Gastroesophageal sphincter (tissue), 4 donors: ENCODE data around the gene DPF3. TPM values are rescaled to one million over a fixed set of nuclear protein-coding genes. Genes with fewer than 3 reads are reported as not detected.

Experiments
- ATAC-seq: fragments of 150-250 bp; one replicate; pipeline ENCODE4 v1.9.1; 2016; ENCODE audit warnings: mild to moderate bottlenecking, moderate library complexity
- H3K27ac ChIP-seq, 4 donors: fragments of 200-600 bp; sonication (generic) in 3 of 4; 1 replicate in 3 of 4; 2 replicates in 1 of 4; pipeline ENCODE4 v1.5.1; 2016 to 2019
- H3K27me3 ChIP-seq: fragments of 200-600 bp; sonication (generic); one replicate; pipeline ENCODE4 v1.5.1; 2019
- H3K36me3 ChIP-seq, 2 donors: fragments of 200-600 bp; sonication (generic); one replicate each; pipeline ENCODE4 v1.5.1; 2019; ENCODE audit warnings: control low read depth in 1 of 2
- H3K4me1 ChIP-seq, 3 donors: fragments of 200-600 bp; sonication (generic); 1 replicate in 2 of 3; 2 replicates in 1 of 3; pipeline ENCODE4 v1.5.1; 2016 to 2019; ENCODE audit warnings: control low read depth in 2 of 3
- H3K4me3 ChIP-seq, 2 donors: fragments of 200-600 bp; sonication (generic); one replicate each; pipeline ENCODE4 v1.5.1; 2019; ENCODE audit warnings: mild to moderate bottlenecking in 1 of 2, moderate library complexity in 1 of 2
- H3K9me3 ChIP-seq, 3 donors: fragments of 200-600 bp; sonication (generic); one replicate each; pipeline ENCODE4 v1.5.1; 2017 to 2019; ENCODE audit warnings: control low read depth in 2 of 3
- EP300 ChIP-seq: sonication (generic); formaldehyde crosslinking; IDR thresholded peaks from one replicate; pipeline ENCODE4 v1.6.1; 2017; ENCODE audit warnings: antibody characterized with exemption, mild to moderate bottlenecking
- POLR2A ChIP-seq, 2 donors: fragments of 450-650 bp; IDR thresholded peaks; one replicate each; pipeline ENCODE4 v1.6.1; 2017; ENCODE audit warnings: antibody characterized with exemption in 2 of 2, mild to moderate bottlenecking in 2 of 2, moderate library complexity in 1 of 2
- POLR2AphosphoS5 ChIP-seq: sonication (generic); formaldehyde crosslinking; IDR thresholded peaks from one replicate; pipeline ENCODE4 v1.6.1; 2017; ENCODE audit warnings: antibody characterized with exemption
- WGBS, 2 donors: methylation state at CpG; one replicate each; pipeline ENCODE4 v1.1.5; 2018; ENCODE audit warnings: low coverage in 1 of 2; 5-methylcytosine and 5-hydroxymethylcytosine counted together
- total RNA-seq, 4 donors: library from RNA; depleted of rRNA; stranded (reverse); fragments of >200 nt; gene quantifications; one replicate each; pipeline ENCODE4 v1.1.0, GENCODE V29; 2016
- TF ChIP-seq, protein P1 (sequence below), 4 experiments: fragments of 200-600 bp in 2 of 4; fragments of 450-650 bp in 2 of 4; sonication (generic) in 1 of 4; IDR thresholded peaks; one replicate each; pipeline ENCODE4 v1.5.1; 2017 to 2019; ENCODE audit warnings: antibody characterized with exemption in 4 of 4, mild to moderate bottlenecking in 2 of 4, moderate library complexity in 2 of 4

The DPF3 gene
- total RNA-seq, 4 donors from 2014 or later = 0.13 to 4.4 (median 2.1) TPM

DNA sequence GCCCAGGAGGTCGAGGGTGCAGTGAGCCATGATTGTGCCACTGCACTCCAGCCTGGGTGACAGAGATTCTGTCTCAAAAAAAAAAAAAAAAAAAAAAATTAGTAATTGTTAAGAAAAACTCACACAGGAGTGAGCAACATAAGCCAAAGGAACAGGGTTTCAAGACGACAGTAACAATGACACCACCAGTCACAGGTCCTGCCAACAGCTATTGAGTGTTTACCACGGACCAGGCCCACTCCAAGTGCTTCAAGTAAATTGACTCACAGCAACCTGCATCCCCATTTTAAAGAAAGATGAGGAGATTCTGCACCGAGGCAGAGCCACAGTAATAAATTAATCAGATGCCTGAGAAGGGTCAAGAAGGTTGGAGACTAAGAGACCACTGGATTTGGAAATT is 194.5 kb downstream of the DPF3 start:
- TF ChIP-seq, protein P1, sequence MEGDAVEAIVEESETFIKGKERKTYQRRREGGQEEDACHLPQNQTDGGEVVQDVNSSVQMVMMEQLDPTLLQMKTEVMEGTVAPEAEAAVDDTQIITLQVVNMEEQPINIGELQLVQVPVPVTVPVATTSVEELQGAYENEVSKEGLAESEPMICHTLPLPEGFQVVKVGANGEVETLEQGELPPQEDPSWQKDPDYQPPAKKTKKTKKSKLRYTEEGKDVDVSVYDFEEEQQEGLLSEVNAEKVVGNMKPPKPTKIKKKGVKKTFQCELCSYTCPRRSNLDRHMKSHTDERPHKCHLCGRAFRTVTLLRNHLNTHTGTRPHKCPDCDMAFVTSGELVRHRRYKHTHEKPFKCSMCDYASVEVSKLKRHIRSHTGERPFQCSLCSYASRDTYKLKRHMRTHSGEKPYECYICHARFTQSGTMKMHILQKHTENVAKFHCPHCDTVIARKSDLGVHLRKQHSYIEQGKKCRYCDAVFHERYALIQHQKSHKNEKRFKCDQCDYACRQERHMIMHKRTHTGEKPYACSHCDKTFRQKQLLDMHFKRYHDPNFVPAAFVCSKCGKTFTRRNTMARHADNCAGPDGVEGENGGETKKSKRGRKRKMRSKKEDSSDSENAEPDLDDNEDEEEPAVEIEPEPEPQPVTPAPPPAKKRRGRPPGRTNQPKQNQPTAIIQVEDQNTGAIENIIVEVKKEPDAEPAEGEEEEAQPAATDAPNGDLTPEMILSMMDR (IDR thresholded peaks at IDR 0.05) = no peak
- TF ChIP-seq EP300 (no peak), POLR2AphosphoS5 (no peak), POLR2A (IDR thresholded peaks at IDR 0.05) (no peak)
- no peak for ATAC-seq
- 66 to 95% methylated on average over 2 to 4 of the region's 4 CpGs for WGBS, 2 donors
- Histone ChIP-seq H3K9me3 (no peaks in the 10 kb centered on the region), H3K4me1 (peaks cover 0 to 11% (median 3%) of the 10 kb centered on the region in 3 donors), H3K4me3 (no peak overlapping the region), H3K27ac (no peak overlapping the region), H3K36me3 (no peaks in the 10 kb centered on the region), H3K27me3 (no peaks in the 10 kb centered on the region)

DNA sequence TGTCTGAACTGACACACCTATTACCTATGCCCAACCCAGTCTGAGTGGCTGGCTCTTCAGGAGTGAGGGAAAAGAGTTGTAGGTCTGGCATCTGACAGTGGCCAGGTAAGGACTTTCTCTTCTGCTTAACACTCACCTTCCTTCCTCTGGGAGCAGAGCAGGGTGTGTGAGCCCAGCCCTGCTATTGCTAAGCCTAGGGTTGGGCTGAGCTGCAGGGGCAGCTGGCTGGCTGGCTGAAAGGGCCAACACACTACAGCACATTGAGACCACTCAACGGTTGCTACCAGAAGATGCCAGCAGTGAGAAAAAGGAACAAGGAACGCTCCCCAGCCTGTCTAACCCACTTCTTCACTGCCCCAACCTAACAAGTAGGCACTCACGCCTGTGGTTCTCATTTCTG is 201.2 kb downstream of the DPF3 start:
- H3K9me3 ChIP-seq = no peaks in the 10 kb centered on the region
- no peak overlapping the region for H3K27ac ChIP-seq

DNA sequence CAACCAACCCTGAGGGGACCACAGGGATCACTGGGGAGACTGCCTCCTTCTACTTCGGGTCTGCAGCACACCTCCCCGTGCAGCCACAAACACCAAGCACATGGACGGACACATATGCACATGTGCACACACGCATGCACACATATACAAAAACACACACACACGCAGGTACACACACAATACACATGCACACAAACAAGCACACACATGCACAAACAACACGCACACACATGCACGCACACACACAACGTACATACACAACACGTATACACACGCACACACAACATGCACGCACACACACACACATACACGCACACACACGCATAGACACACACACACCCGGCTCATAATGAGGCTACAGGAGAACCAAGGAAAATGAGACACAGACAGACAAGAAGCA is 203.6 kb downstream of the DPF3 start:
- TF ChIP-seq, protein P1 (IDR thresholded peaks at IDR 0.05) = no peak
- TF ChIP-seq EP300 = no peak
- no peak overlapping the region for H3K4me3 ChIP-seq

More for the DNA sequence above, 201.2 kb downstream of the DPF3 start:
- Histone ChIP-seq H3K4me1 (no peaks in the 10 kb centered on the region), H3K36me3 (peaks cover 0 to 17% of the 10 kb centered on the region in 2 donors), H3K4me3 (no peak overlapping the region), H3K27me3 (no peaks in the 10 kb centered on the region)
- TF ChIP-seq POLR2AphosphoS5 (no peak), POLR2A (IDR thresholded peaks at IDR 0.05) (no peak), EP300 (no peak)
- TF ChIP-seq, protein P1 (IDR thresholded peaks at IDR 0.05) = no peak
- 18% methylated on average over 3 of the region's 3 CpGs; no CpG with 5 or more reads in 1 of the 2 donors for WGBS, 2 donors
- no peak for ATAC-seq

DNA sequence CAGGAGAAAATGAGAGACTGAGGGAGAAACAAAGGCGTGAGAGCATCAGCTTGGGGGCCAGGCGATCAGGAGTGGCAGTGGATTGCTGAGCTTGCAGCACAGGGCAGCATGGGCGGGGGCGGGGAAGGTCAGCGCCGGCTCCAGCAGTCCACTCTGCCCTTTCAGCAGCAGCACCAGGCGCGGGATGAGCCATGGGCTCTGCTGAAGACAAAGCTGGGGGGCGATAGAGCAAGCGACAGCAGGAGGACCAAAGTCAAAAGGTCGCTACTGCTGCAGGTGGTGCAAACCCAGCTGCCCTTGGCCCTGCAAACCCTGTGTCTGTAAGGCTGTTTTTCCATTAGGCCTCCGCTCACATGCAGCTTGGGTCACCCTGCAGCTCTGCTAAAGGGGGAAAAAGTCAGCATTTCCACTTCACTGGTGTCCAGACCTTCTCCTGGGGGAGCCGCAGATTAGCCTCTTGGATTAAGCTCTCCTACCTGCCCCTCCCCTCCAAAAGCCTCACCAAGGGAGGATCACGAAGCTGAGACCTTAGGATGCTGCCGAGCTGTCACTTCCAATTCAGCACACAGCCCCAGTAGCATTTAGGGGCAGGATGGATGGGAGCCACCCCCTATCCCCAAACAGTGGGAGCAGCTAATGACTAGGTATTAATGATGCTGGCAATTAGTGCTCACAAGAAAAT is 204.8 kb downstream of the DPF3 start:
- no peak overlapping the region for H3K4me3 ChIP-seq

More for the DNA sequence above, 203.6 kb downstream of the DPF3 start:
- no peaks in the 10 kb centered on the region for H3K9me3 ChIP-seq
- H3K36me3 ChIP-seq = peaks cover 0 to 20% of the 10 kb centered on the region in 2 donors
- no peaks in the 10 kb centered on the region for H3K4me1 ChIP-seq
- no peak overlapping the region for H3K27ac ChIP-seq
- no peaks in the 10 kb centered on the region for H3K27me3 ChIP-seq
- WGBS, 2 donors = 90 to 98% methylated on average over 2 to 10 of the region's 14 CpGs
- ATAC-seq = no peak

More for the DNA sequence above, 204.8 kb downstream of the DPF3 start:
- Histone ChIP-seq H3K36me3 (peaks cover 0 to 22% of the 10 kb centered on the region in 2 donors), H3K27me3 (no peaks in the 10 kb centered on the region), H3K9me3 (no peaks in the 10 kb centered on the region), H3K27ac (no peak overlapping the region), H3K4me1 (no peaks in the 10 kb centered on the region)
- TF ChIP-seq POLR2AphosphoS5 = no peak
- TF ChIP-seq, protein P1 (IDR thresholded peaks at IDR 0.05) = no peak
- TF ChIP-seq EP300 = no peak
- no peak for TF ChIP-seq POLR2A (IDR thresholded peaks at IDR 0.05)
- no peak for ATAC-seq
- 47 to 77% methylated on average over 3 to 7 of the region's 15 CpGs for WGBS, 2 donors
